HG03103 (cell line): ENCODE results near the gene OXSR1.
"Not testable (repeated sequence)": the region's sequence is repeated elsewhere in the genome, so short reads cannot be mapped to it uniquely, and the experiment has no call there.

ENCODE experiments used
- ATAC-seq: cut with Tn5 transposase; IDR thresholded peaks from one replicate; pipeline ENCODE4 v1.9.1; 2021; ENCODE audit warnings: low read depth; ENCODE audit not compliant: unreplicated experiment

The OXSR1 gene

DNA sequence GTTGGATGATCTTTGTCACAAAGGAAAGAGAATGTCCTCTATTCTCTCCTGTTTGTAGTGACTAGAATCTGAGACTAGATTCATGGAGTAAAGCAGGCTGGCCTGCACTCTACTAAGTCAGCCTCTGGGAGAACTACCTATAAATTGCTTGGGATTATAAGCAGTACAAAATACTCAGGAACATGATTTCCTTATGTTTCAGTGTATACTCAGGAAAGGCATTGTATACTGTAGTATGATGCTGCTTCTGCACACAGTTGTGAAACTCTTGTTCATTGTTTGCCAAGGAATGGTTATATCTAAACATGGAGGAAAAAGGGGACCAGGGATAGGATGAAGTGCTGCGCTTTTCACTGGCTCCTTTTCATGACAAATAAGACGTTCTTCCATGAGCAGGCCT, 49.2 kb downstream of the OXSR1 start:
- no peak for ATAC-seq

- no peak for ATAC-seq
Measured at GRCh38 chr3:38219609-38220197, 54.4 kb downstream of the OXSR1 start.

- ATAC-seq = no peak
Measured at GRCh38 chr3:38221005-38221404, 55.7 kb downstream of the OXSR1 start.

DNA sequence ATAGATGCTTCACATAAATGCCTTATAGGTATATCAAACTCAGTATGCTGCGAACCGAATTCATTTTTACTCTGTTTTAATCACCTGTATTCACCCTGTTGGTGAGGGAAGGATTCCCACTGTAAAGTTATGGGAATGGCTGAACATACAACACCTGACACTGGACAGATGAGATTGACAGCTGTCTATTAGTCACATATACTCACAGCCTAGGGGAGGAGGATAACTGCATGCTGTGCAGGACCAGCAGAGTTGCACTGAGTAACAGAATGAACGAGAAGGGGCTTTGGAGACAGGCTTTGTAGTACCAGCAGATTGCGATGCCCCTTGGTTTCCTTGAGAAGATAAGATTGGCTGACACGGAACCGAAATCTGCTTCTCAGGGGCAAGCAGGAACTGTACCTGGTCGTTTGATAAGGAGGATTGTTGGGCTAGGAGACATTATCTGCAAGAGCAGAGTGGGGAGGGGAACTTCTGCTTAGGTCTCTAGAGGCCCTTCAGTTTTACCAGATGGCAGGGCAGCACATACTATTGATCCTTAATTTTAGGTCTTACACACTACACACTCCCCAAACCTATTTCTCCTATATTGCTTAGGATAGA, 56.8 kb downstream of the OXSR1 start:
- no peak for ATAC-seq

- no peak for ATAC-seq
Measured at GRCh38 chr3:38224357-38224756, 59.0 kb downstream of the OXSR1 start.

GRCh38 chr3:38226273-38226672, 60.9 kb downstream of the OXSR1 start:
- ATAC-seq = no peak

DNA sequence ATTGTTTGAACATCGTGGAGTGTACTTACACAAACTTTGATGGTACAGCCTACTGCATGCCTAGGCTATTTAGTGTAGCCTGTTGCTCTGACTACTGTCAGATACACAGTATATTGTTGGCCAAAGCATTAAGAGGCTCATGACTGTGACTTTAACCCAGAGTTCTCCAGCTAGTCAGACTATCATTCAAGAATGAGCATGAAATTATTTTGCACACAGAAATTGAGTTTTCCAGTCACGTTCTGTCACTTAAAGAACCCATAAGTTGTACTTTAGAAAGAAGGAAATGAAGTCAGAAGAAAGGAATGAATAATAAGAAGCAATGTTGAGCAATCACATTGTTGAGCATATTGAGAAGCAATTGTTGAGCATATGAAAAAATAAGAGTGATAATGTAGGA, 62.7 kb downstream of the OXSR1 start:
- no peak for ATAC-seq

- no peak for ATAC-seq
Measured at GRCh38 chr3:38229036-38229435, 63.7 kb downstream of the OXSR1 start.

GRCh38 chr3:38232701-38233100, 67.4 kb downstream of the OXSR1 start:
- ATAC-seq = no peak

GRCh38 chr3:38235466-38235865, 70.1 kb downstream of the OXSR1 start:
- ATAC-seq = no peak

- no peak for ATAC-seq
Measured at GRCh38 chr3:38238416-38239008, 73.2 kb downstream of the OXSR1 start.

- ATAC-seq = not testable (repeated sequence)
Measured at GRCh38 chr3:38242812-38243211, 77.5 kb downstream of the OXSR1 start.

GRCh38 chr3:38245930-38246329, 80.6 kb downstream of the OXSR1 start:
- no peak for ATAC-seq

DNA sequence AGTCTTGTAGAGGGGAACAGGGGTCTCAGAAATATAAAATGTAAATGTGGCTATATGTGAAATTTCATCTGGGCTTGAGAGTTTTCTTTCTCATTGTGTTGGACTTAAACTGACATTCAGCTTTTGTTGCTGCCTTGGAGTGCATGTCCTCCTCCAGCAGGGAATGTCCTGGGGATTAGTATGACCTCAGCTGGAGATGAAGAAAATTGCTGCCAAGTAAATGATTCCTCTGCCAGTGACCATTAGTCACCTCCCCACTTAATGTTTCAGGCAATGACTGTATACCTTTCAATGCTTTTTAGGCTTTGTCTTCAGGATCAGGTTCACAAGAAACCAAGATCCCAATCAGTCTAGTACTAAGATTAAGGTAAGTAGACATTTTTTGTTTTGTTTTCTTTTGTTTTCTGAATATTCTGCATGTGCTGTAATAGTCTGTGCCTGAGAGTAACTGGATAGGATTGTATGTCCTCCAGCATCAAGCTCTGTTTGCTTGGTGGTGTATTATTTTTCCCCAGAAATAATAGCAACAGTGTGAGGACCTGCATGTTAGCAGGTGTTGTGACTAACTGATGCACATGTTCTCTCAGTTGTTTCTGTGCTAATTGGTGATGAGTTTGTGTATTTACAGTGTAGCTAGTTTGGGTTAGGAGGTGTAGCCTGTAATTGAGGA, 82.2 kb downstream of the OXSR1 start:
- ATAC-seq = no peak

- no peak for ATAC-seq
Measured at GRCh38 chr3:38250198-38250597, 84.9 kb downstream of the OXSR1 start.

DNA sequence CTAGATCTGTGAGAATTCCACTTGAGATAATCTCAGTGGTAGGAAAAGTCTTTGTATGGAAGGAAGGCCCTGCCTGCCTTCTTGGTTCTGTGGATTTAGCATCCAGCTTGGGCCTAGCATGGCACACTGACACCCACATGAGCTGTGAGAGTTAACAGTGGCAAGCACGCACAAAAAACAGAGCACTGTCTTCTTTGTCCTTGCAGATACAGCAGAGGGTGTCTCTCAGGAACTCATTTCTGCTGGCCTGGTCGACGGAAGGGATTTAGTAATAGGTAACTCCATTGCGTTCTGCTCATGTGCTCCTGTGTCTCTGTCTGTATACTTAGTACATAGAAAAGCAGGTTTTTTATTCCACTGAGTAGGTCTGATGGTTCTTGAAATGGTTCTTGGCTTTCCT, 85.9 kb downstream of the OXSR1 start:
- no peak for ATAC-seq

- ATAC-seq = no peak
Measured at GRCh38 chr3:38253704-38254103, 88.4 kb downstream of the OXSR1 start.

DNA sequence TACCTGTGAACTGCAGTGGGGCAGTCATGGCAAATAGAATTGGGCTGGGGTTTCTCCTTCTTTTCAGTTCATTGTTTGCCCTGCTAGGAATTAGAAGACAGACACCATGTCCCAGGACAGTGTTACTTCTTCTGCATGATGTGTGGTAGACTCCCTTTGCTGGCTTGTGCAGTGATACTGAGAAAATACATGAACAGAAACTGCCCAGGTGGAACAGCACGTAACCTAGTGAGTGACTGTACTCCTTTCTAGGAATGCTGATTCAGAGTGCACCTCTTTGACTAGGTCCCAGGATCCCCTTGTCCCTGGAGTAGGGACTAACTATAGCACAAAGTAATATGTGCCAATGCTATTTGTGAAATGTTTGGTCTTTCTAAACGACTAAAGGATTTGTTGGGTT, 89.5 kb downstream of the OXSR1 start:
- ATAC-seq = no peak

DNA sequence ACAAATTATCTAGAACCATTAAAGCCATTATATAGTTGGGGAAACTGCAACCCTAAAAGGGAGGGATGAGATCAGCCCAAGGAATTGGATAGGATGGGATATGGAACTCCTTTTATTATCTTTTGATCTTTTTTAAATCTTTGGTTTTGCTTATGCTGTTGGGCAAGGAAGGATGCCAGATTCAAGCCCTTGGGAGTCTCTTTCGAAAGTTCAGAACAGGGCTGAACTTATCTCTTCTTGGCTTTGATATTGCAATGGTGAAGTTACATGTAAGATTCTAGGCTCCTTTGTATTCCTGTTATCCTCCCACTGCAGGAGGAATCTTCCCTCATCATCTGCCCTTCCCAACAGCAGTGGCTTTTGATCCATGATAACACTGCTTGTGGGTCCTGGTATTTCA, 90.3 kb downstream of the OXSR1 start:
- no peak for ATAC-seq

DNA sequence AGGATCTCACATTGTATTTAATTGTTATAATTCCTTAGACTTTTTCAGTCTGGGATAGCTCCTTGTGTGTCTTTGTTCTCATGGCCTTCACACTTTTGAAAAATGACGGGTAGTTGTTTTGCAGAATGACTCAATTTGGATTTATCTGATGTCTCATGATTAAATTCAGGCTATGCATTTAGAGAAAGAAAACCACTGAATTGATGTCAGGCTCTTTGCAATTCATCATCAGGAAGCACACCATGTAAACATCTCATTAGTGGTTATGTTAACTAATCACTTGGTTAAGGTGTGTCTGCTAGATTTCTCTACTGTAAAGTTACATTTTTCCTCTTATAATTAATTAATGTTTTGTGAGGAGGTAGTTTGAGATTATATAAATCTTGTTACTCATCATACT, 92.2 kb downstream of the OXSR1 start:
- ATAC-seq = no peak

DNA sequence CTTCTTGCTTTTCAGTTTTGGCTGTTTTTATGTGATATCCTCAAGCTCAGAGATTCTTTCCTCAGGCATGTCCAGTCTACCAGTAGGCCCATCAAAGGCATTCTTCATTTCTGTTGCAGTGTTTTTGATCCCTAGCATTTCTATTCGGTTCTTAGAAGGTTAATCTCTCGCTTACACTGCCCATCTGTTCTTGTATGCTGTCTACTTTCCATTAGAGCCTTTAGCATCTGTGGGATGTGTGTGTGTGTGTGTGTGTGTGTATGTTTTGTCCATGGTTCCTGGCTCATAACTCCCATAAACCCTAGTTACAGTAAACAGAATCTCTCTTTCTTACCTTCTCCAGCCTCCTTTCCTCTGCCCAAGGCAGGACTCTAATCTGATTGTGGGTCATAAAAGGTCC, 95.1 kb downstream of the OXSR1 start:
- no peak for ATAC-seq

DNA sequence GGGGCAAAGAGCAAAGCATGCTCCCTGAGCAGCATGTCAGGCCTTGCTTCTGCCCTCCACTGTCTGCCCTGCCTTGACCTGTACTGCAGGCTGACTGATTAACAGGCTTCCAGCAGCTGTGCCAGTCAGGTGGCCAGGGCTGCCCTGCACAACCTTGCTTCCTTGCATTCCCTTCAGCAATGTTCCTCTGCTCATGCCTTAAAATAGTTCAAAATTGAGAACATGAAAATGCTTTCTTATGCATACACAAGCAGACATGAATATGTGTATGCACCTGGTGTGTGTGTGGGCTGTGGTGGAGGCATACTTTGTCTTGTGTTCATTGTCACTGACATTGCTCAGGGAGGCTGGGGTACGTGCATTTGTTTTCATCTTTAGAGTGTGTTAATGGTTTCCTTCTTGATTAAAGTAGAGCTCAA, 99.0 kb downstream of the OXSR1 start:
- no peak for ATAC-seq
